Measurements from ENCODE around the gene ACSL1.

DNA sequence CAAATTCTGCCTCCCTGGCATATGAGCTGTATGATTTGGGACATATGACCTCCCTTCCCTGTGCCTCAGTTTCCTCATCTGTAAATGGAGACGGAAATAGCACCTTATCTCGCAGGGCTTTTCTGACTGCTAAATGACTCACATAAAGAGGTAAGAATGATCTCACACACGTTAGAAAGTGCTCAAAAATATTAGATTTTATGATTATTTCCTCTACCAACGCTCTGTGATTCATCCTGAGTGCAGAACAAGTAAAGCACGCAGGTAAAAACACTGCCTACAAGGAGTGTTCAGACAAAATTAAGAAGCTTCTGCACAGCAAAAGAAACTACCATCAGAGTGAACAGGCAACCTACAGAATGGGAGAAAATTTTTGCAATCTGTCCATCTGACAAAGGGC, 21.1 kb downstream of the ACSL1 start:
- TF ChIP-seq, protein P1, sequence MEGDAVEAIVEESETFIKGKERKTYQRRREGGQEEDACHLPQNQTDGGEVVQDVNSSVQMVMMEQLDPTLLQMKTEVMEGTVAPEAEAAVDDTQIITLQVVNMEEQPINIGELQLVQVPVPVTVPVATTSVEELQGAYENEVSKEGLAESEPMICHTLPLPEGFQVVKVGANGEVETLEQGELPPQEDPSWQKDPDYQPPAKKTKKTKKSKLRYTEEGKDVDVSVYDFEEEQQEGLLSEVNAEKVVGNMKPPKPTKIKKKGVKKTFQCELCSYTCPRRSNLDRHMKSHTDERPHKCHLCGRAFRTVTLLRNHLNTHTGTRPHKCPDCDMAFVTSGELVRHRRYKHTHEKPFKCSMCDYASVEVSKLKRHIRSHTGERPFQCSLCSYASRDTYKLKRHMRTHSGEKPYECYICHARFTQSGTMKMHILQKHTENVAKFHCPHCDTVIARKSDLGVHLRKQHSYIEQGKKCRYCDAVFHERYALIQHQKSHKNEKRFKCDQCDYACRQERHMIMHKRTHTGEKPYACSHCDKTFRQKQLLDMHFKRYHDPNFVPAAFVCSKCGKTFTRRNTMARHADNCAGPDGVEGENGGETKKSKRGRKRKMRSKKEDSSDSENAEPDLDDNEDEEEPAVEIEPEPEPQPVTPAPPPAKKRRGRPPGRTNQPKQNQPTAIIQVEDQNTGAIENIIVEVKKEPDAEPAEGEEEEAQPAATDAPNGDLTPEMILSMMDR (IDR thresholded peaks at IDR 0.05; ENCODE audit: insufficient read depth, low read length, poor library complexity, severe bottlenecking), result no peak
- TF ChIP-seq EZH2phosphoT487 (conservative IDR thresholded peaks at IDR 0.05; ENCODE audit: low read length), result no peak

Measured in SU-DHL-6 (cell line).